ENCODE measurements around the gene NINJ2. TPM values are rescaled to one million over a fixed set of nuclear protein-coding genes. Genes with fewer than 3 reads are reported as not detected.

The NINJ2 gene
- polyA plus RNA-seq, 6 donors from 2014 or later = 9.6 to 28.9 (median 11.5) TPM

DNA sequence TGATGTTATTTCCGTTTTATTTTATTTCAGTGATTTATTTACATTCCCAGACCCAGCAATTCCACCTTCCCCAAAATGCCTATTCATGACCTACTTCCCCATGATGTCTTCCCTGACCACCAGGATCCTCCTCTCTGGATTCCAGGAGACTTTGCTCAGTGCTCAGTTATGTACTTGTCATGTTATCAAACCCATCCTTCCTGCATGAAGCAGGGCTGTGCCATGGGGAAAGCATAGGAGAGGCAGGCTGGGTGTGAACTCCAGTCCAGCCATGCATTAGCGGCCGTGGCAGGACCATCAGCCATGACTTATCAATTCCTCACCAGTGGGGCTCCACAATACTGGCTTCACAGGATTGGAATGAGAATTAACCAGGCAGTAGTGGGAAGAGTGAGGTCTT, 145.7 kb downstream of the NINJ2 start:
- Mint-ChIP-seq H3K27me3 (peaks cover 27 to 31% (median 28%) of the 10 kb centered on the region in 3 donors), H3K4me1 (no peaks in the 10 kb centered on the region), H3K27ac (no peak overlapping the region), H3K9me3 (peaks cover 0 to 5% (median 0%) of the 10 kb centered on the region in 7 donors), H3K4me3 (no peak overlapping the region), H3K36me3 (no peaks in the 10 kb centered on the region)
- ATAC-seq (ENCODE audit: low read depth in 2 of 2) = no peak
- no peak for DNase-seq

Other genes starting within 250 kb of the NINJ2 start
- under 1 TPM in 3 of 6 donors, not detected in 3; 0.05 to 0.35 (median 0.29) TPM for gene B4GALNT3, start 203.5 kb downstream of the NINJ2 start, polyA plus RNA-seq (ENCODE audit: low read depth in 6 of 6)
- gene WNK1, start 89.1 kb upstream of the NINJ2 start, polyA plus RNA-seq (ENCODE audit: low read depth in 6 of 6) = 10 to 100 TPM in 5 of 6 donors, 1 to 10 TPM in 1; 3.9 to 41.1 (median 15.3) TPM